CD14-positive monocyte (primary cell): ENCODE measurements around the gene PA2G4. TPM values are rescaled to one million over a fixed set of nuclear protein-coding genes. Genes with fewer than 3 reads are reported as not detected.

ENCODE experiments used
- DNase-seq, 3 donors: peaks; one replicate each; pipeline ENCODE4 v3.0.0-alpha.2; 2011 to 2022
- H2AFZ ChIP-seq: 2 replicates; pipeline ENCODE4 v1.6.0; 2012; ENCODE audit warnings: mild to moderate bottlenecking, low read depth, low read length, inconsistent platforms; ENCODE audit not compliant: insufficient read depth, poor library complexity, severe bottlenecking
- H3K27ac ChIP-seq, 2 donors: 1 replicate in 1 of 2; 2 replicates in 1 of 2; pipeline ENCODE4 v1.5.1; 2012 to 2013; ENCODE audit warnings: low read length in 2 of 2, control low read depth in 1 of 2, inconsistent platforms in 1 of 2, low read depth in 1 of 2, mild to moderate bottlenecking in 1 of 2
- H3K27me3 ChIP-seq, 2 donors: one replicate each; pipeline versions ENCODE4 v1.6.0 to v1.6.1; 2011 to 2013; ENCODE audit warnings: low read length in 2 of 2; ENCODE audit not compliant: control insufficient read depth in 2 of 2, insufficient read depth in 2 of 2
- H3K36me3 ChIP-seq, 2 donors: replicated peaks in 1 of 2; 1 replicate in 1 of 2; 2 replicates in 1 of 2; pipeline versions ENCODE4 v1.5.1 to v1.6.1; 2012 to 2013; ENCODE audit warnings: low read length in 2 of 2, control low read depth in 1 of 2, inconsistent platforms in 1 of 2, mild to moderate bottlenecking in 1 of 2; ENCODE audit not compliant: insufficient read depth in 2 of 2, control insufficient read depth in 1 of 2
- H3K4me1 ChIP-seq, 2 donors: 1 replicate in 1 of 2; 2 replicates in 1 of 2; pipeline versions ENCODE4 v1.5.1 to v1.6.1; 2012 to 2013; ENCODE audit warnings: low read length in 2 of 2, control low read depth in 1 of 2, inconsistent platforms in 1 of 2, mild to moderate bottlenecking in 1 of 2, moderate library complexity in 1 of 2; ENCODE audit not compliant: insufficient read depth in 2 of 2, control insufficient read depth in 1 of 2
- H3K4me2 ChIP-seq: replicated peaks from 2 replicates; pipeline ENCODE3; 2012; ENCODE audit warnings: low read length, moderate library complexity, mild to moderate bottlenecking; ENCODE audit not compliant: poor library complexity, severe bottlenecking; ENCODE audit errors: extremely low read depth
- H3K4me3 ChIP-seq, 3 experiments: fragments of 200-600 bp in 1 of 3; sonication (generic) in 1 of 3; replicated peaks in 1 of 3; 1 replicate in 2 of 3; 2 replicates in 1 of 3; pipeline ENCODE4 v1.5.1; 2011 to 2013; ENCODE audit warnings: low read length in 3 of 3, mild to moderate bottlenecking in 3 of 3, control low read depth in 2 of 3, low read depth in 2 of 3, inconsistent platforms in 1 of 3, moderate library complexity in 1 of 3
- H3K79me2 ChIP-seq: 2 replicates; pipeline ENCODE4 v1.6.0; 2012; ENCODE audit warnings: mild to moderate bottlenecking, control low read depth, inconsistent platforms, low read length, moderate library complexity; ENCODE audit not compliant: insufficient read depth
- H3K9ac ChIP-seq: 2 replicates; pipeline ENCODE4 v1.6.0; 2017; ENCODE audit warnings: low read length, mild to moderate bottlenecking; ENCODE audit not compliant: insufficient read depth, poor library complexity, severe bottlenecking
- H3K9me3 ChIP-seq, 2 donors: replicated peaks in 1 of 2; 1 replicate in 1 of 2; 2 replicates in 1 of 2; pipeline versions ENCODE4 v1.5.1 to v1.6.1; 2012 to 2013; ENCODE audit warnings: low read length in 2 of 2, control low read depth in 1 of 2; ENCODE audit not compliant: control insufficient read depth in 1 of 2, insufficient read depth in 1 of 2
- H4K20me1 ChIP-seq: 2 replicates; pipeline ENCODE4 v1.6.0; 2012; ENCODE audit warnings: mild to moderate bottlenecking, low read length, control low read depth, moderate library complexity; ENCODE audit not compliant: insufficient read depth
- H3K27ac Mint-ChIP-seq, 7 donors: one replicate each; pipeline ENCODE4 v1.8.0; 2020; ENCODE audit warnings: mild to moderate bottlenecking in 7 of 7, mixed read lengths in 7 of 7, moderate library complexity in 6 of 7, inconsistent platforms in 2 of 7
- H3K27me3 Mint-ChIP-seq, 3 donors: one replicate each; pipeline ENCODE4 v1.8.0; 2021 to 2022; ENCODE audit warnings: low read depth in 3 of 3, mild to moderate bottlenecking in 3 of 3, mixed read lengths in 3 of 3, moderate library complexity in 3 of 3, inconsistent platforms in 1 of 3
- H3K36me3 Mint-ChIP-seq, 2 donors: one replicate each; pipeline ENCODE4 v1.8.0; 2020; ENCODE audit warnings: mixed read lengths in 2 of 2, inconsistent platforms in 1 of 2, mild to moderate bottlenecking in 1 of 2
- H3K4me1 Mint-ChIP-seq: one replicate; pipeline ENCODE4 v1.8.0; 2020; ENCODE audit warnings: mild to moderate bottlenecking, mixed read lengths
- H3K4me3 Mint-ChIP-seq, 2 donors: one replicate each; pipeline ENCODE4 v1.8.0; 2020; ENCODE audit warnings: mild to moderate bottlenecking in 2 of 2, mixed read lengths in 2 of 2, moderate library complexity in 1 of 2
- H3K9me3 Mint-ChIP-seq, 7 donors: one replicate each; pipeline ENCODE4 v1.8.0; 2020 to 2022; ENCODE audit warnings: mixed read lengths in 7 of 7, mild to moderate bottlenecking in 6 of 7, moderate library complexity in 6 of 7, inconsistent platforms in 2 of 7
- WGBS: methylation state at CpG from one replicate; pipeline ENCODE4 v1.1.5; 2013; ENCODE audit warnings: missing lambda C conversion rate; ENCODE audit not compliant: insufficient coverage; 5-methylcytosine and 5-hydroxymethylcytosine counted together
- intact Hi-C, 2 donors: fragments of 100-400 bp; cut with micrococcal nuclease; formaldehyde crosslinking; loops; one replicate each; pipeline versions ENCODE4 v1.15.0 to v1.15.1; 2023
- polyA plus RNA-seq, 3 donors: library from polyadenylated mRNA; depleted of rRNA in 1 of 3; unstranded in 2 of 3; stranded (reverse) in 1 of 3; fragments of 300-500 nt in 2 of 3; fragments of >200 nt in 1 of 3; fragmentation: Illumina TruSeq in 2 of 3; gene quantifications; 1 replicate in 2 of 3; 2 replicates in 1 of 3; pipeline ENCODE4 v1.2.3, GENCODE V29; 2012 to 2021
- TF ChIP-seq, protein P1 (sequence below): fragments of 200-600 bp; IDR thresholded peaks from one replicate; pipeline ENCODE4 v1.8.0; 2022; ENCODE audit warnings: antibody characterized with exemption, mild to moderate bottlenecking

Gene PA2G4
- polyA plus RNA-seq, 3 donors = 83.0 to 84.2 (median 83.0) TPM

DNA sequence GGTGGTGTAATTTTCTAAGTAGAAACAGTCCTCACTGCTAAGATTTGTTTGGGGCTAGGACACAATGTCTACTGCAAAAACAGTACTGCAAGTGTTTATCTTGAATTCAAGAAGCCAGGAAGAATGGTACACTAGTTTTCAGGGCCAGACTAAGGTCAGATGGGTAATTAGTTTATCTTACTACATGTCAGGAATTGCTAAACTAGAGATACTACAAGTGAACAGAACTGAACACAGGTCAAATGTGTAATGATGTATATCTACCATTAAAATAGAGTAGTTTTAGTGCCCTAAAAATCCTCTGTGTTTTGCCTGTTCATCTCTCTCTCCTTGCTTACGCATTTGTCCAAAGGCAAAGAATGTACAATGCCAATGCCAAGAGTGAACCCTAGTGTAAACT, 9.7 kb downstream of the PA2G4 start:
- Mint-ChIP-seq H3K4me1 (peaks cover 21% of the 10 kb centered on the region), H3K36me3 (peaks cover 50 to 53% of the 10 kb centered on the region in 2 donors), H3K27ac (no peak overlapping the region), H3K9me3 (no peaks in the 10 kb centered on the region), H3K27me3 (no peaks in the 10 kb centered on the region), H3K4me3 (no peak overlapping the region)
- H3K4me3 ChIP-seq = no peak overlapping the region
- H3K4me2 ChIP-seq = no peak overlapping the region
- H3K4me1 ChIP-seq = peaks cover 22 to 24% of the 10 kb centered on the region in 2 donors
- H4K20me1 ChIP-seq = no peaks in the 10 kb centered on the region
- intact Hi-C loops = loop anchor here in 1 of 2 donors (10.0 kb wide), 2 partner anchors 139 to 289 kb away; partner anchors contain the start of genes DNAJC14 and RAB5B
- H3K27ac ChIP-seq = no peak overlapping the region
- H3K9me3 ChIP-seq = no peaks in the 10 kb centered on the region
- DNase-seq = no peak
- no peak overlapping the region for H3K9ac ChIP-seq
- H3K27me3 ChIP-seq = no peaks in the 10 kb centered on the region
- peaks cover 44 to 46% of the 10 kb centered on the region in 2 donors for H3K36me3 ChIP-seq
- WGBS = no CpG with 5 or more reads among the region's 1 CpG
- H2AFZ ChIP-seq = no peak overlapping the region
- TF ChIP-seq, protein P1, sequence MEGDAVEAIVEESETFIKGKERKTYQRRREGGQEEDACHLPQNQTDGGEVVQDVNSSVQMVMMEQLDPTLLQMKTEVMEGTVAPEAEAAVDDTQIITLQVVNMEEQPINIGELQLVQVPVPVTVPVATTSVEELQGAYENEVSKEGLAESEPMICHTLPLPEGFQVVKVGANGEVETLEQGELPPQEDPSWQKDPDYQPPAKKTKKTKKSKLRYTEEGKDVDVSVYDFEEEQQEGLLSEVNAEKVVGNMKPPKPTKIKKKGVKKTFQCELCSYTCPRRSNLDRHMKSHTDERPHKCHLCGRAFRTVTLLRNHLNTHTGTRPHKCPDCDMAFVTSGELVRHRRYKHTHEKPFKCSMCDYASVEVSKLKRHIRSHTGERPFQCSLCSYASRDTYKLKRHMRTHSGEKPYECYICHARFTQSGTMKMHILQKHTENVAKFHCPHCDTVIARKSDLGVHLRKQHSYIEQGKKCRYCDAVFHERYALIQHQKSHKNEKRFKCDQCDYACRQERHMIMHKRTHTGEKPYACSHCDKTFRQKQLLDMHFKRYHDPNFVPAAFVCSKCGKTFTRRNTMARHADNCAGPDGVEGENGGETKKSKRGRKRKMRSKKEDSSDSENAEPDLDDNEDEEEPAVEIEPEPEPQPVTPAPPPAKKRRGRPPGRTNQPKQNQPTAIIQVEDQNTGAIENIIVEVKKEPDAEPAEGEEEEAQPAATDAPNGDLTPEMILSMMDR = no peak
- H3K79me2 ChIP-seq = peaks cover 23% of the 10 kb centered on the region

DNA sequence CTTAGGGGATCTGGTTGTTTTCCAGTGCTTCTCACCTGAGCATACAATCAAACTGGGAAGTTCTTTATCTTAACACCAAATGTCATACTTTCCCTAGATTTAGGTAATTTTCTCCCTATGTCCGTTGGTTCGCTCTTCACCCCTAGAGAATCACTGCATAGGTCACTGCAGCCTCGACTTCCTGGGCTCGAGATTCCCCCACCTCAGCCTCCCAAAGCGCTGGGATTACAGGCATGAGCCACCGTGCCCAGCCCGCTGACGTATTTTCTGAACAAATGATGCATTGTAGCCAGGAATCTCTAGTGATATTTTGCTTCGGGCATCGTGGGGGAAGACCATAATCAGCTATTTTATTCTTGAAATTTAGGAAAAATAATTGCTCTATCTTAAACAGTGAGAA, 11.0 kb downstream of the PA2G4 start:
- Mint-ChIP-seq H3K27ac (peak overlapping the region; percentile 97 to 100 (median 99)), H3K9me3 (no peaks in the 10 kb centered on the region), H3K27me3 (no peaks in the 10 kb centered on the region), H3K4me1 (peaks cover 29% of the 10 kb centered on the region), H3K4me3 (peak overlapping the region; percentile 95 to 98), H3K36me3 (peaks cover 42 to 45% of the 10 kb centered on the region in 2 donors)
- Histone ChIP-seq H3K4me3 (peak overlapping the region; percentile 88 to 97 (median 89)), H3K4me1 (peaks cover 30 to 31% of the 10 kb centered on the region in 2 donors), H2AFZ (peak overlapping the region; percentile 83), H3K9ac (peak overlapping the region; percentile 91), H3K36me3 (peaks cover 34 to 38% of the 10 kb centered on the region in 2 donors), H3K27ac (peak overlapping the region in 1 of 2 donors; percentile 98), H3K4me2 (peak overlapping the region; percentile 85), H3K9me3 (no peaks in the 10 kb centered on the region), H3K79me2 (peaks cover 36% of the 10 kb centered on the region), H3K27me3 (no peaks in the 10 kb centered on the region), H4K20me1 (peaks cover 9% of the 10 kb centered on the region)
- no peak for DNase-seq
- intact Hi-C loops = loop anchor here (5.0 to 10.0 kb wide), 4 partner anchors 37 to 291 kb away; partner anchors contain the start of genes RPS26 (in 2 of the 2), DNAJC14 (in 1 of the 2), MYL6B (in 1 of the 2) and RAB5B (in 1 of the 2)
- TF ChIP-seq, protein P1 = no peak
- WGBS = 85% methylated on average over 6 of the region's 10 CpGs
